ENCODE results near the gene CFAP90. TPM values are rescaled to one million over a fixed set of nuclear protein-coding genes. Genes with fewer than 3 reads are reported as not detected.

CFAP90 gene
- total and polyA plus RNA-seq, 2 of the 8 experiments (the other 6 are each of a cell fraction or from before 2014, with no cell fraction given) = 0.39 to 0.92 TPM

DNA sequence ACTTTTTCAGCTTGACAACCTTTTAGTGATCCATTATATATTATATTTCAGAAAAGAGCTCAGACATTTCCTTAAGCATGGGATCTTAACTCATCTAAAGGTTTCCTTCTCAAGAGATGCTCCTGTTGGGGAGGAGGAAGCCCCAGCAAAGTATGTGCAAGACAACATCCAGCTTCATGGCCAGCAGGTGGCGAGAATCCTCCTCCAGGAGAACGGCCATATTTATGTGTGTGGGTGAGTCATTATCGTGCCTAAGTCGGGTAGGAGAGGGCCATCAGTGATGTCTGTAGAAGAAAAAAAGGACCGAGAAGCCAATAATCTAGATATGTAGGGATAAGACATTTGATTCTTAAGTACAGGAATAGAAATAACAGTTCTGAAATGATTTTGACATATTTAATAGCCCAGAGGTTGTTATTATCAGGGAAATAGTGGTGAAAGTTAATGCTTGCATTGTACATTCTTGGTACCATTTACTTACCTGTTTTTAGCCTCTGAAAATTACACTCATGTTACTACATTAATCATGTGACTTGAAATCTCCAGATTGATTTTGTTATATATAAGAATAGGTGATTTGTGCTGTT is 46.2 kb upstream of the CFAP90 start (continued):
- TF ChIP-seq JUND (IDR thresholded peaks at IDR 0.05; ENCODE audit: low read length) = peak; percentile 42; the same call in 1 of the 2 replicates
